ENCODE measurements around the gene FARP2. TPM values are rescaled to one million over a fixed set of nuclear protein-coding genes. Genes with fewer than 3 reads are reported as not detected.

The FARP2 gene
- total and polyA plus RNA-seq, 4 donors = 9.9 to 49.7 (median 27.4) TPM

DNA sequence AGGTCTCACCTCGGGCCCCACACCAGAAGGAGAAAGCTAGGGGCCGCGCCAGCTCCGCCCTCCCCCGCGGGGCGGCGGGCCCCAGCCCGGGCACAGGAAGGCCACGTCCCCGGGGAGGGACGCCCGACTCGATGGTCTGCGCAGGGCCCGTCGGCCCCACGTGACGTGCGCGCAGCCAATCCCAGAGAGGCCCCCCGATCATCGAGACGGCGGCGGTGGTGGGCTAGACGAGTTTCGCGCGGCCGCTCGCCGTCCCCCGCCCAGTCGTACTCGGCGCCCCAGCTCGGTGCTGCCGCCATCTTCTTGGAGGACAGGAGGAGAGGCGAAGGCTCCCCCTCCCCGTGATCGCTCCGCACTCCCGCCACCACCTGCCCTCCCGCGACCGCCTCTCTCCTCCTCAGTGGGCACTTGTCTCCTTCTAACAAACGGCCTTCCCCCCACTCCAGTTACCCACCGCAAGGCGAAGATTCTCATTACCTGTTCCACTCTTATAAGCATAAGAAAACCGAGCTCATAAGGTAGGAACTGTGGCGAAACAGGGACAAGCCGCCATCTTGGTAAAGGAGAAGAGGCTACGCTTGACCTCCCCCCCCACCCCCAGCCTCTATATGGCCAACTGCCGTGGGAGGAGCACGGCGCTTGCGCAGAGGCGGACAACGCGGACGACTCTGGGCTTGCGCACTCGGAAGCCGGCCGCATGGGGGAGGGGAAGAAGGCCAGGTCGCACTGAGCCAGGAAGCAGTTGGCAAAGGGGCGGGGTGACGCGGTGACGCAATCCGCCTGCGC is 40.8 kb upstream of the FARP2 start, which contains the start of gene HDLBP:
HDLBP (minus strand) TSS at position 580 of the 786 bp plus-strand sequence. CDS start 48,803 bp downstream, outside the sequence.
- Histone ChIP-seq H3K9ac (ENCODE audit: insufficient read depth in 1 of 2, low read length in 2 of 2) (peak within 1 kb of the TSS; percentile 93 to 99), H3K27ac (ENCODE audit: low read depth in 1 of 2, low read length in 1 of 2) (peak within 1 kb of the TSS; percentile 98 to 99), H3K9me3 (ENCODE audit: control insufficient read depth in 4 of 4, insufficient read depth in 3 of 4, low read length in 3 of 4) (no peaks in the 10 kb centered on the region), H3K4me3 (peak within 1 kb of the TSS; percentile 76), H3K27me3 (ENCODE audit: control insufficient read depth in 3 of 3, insufficient read depth in 3 of 3, low read length in 2 of 3) (no peaks in the 10 kb centered on the region), H3K4me1 (ENCODE audit: control insufficient read depth in 5 of 5, insufficient read depth in 5 of 5, low read length in 5 of 5) (peaks cover 3 to 42% (median 19%) of the 10 kb centered on the region in 5 donors), H3K36me3 (ENCODE audit: control insufficient read depth in 4 of 4, insufficient read depth in 4 of 4, low read length in 4 of 4) (peaks cover 0 to 14% (median 4%) of the 10 kb centered on the region in 4 donors)
- 0% methylated on average over 60 to 73 of the region's 73 CpGs for WGBS, 2 donors
- peak; percentile 87 for ATAC-seq (ENCODE audit: insufficient read depth, low FRiP score)
- DNase-seq = peak; percentile 100
- TF ChIP-seq, protein P1, sequence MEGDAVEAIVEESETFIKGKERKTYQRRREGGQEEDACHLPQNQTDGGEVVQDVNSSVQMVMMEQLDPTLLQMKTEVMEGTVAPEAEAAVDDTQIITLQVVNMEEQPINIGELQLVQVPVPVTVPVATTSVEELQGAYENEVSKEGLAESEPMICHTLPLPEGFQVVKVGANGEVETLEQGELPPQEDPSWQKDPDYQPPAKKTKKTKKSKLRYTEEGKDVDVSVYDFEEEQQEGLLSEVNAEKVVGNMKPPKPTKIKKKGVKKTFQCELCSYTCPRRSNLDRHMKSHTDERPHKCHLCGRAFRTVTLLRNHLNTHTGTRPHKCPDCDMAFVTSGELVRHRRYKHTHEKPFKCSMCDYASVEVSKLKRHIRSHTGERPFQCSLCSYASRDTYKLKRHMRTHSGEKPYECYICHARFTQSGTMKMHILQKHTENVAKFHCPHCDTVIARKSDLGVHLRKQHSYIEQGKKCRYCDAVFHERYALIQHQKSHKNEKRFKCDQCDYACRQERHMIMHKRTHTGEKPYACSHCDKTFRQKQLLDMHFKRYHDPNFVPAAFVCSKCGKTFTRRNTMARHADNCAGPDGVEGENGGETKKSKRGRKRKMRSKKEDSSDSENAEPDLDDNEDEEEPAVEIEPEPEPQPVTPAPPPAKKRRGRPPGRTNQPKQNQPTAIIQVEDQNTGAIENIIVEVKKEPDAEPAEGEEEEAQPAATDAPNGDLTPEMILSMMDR (IDR thresholded peaks at IDR 0.05; ENCODE audit: control extremely low read depth, extremely low read depth) = peak; percentile 18

DNA sequence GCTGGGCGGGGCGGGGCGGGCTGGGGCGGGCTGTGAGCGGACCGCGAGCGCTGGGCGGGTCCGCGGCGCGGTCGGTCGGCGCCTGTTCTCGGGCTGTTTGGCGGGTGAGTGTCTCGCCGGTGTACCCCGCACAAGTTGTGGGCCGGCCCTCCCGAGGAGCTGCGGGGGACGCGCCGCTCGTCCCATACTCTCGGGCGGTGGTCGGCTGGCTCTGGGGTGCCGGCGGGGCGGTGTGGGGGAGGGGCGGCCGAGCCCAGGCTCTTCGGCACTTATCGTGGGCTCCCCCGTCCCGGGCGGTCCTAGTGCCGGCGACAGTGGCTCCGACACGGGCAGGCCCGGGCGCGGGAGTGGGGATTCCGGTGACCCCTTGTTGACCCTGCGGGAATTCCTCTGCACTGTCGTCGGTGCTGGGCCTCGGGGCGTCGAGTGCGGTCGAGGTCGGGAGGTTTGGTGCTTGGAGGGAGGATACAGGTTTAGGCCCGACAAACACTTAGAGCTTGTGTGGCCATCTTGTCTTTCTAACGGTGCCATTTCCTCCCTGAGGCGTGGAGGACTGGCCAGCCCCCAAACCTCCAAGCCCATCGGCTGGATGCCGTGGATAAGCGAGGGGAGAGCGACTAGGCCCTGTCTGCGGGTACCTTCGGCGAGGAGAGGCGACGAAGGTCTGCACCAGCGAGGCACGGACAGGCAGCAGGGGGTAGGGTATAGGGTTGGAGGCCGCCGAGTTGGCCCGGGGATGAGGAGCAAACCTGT is 40.0 kb upstream of the FARP2 start, which contains the start of gene SEPTIN2:
SEPTIN2 (plus strand) TSS at position 47 of the 753 bp plus-strand sequence. CDS start 8,308 bp downstream, outside the sequence.
- peaks cover 6 to 50% (median 23%) of the 10 kb centered on the region in 5 donors for H3K4me1 ChIP-seq (ENCODE audit: control insufficient read depth in 5 of 5, insufficient read depth in 5 of 5, low read length in 5 of 5)
- TF ChIP-seq, protein P1 (IDR thresholded peaks at IDR 0.05; ENCODE audit: control extremely low read depth, extremely low read depth) = no peak
- 0% methylated on average over 60 to 75 of the region's 75 CpGs for WGBS, 2 donors
- peak within 1 kb of the TSS; percentile 93 to 99 for H3K9ac ChIP-seq (ENCODE audit: insufficient read depth in 1 of 2, low read length in 2 of 2)
- no peaks in the 10 kb centered on the region for H3K27me3 ChIP-seq (ENCODE audit: control insufficient read depth in 3 of 3, insufficient read depth in 3 of 3, low read length in 2 of 3)
- ATAC-seq (ENCODE audit: insufficient read depth, low FRiP score) (peak; percentile 69), DNase-seq (peak in 2 of 3 donors; percentile 81 to 87)
- no peaks in the 10 kb centered on the region for H3K9me3 ChIP-seq (ENCODE audit: control insufficient read depth in 4 of 4, insufficient read depth in 3 of 4, low read length in 3 of 4)
- H3K27ac ChIP-seq (ENCODE audit: low read depth in 1 of 2, low read length in 1 of 2) = peak within 1 kb of the TSS; percentile 98 to 99
- peaks cover 0 to 14% (median 4%) of the 10 kb centered on the region in 4 donors for H3K36me3 ChIP-seq (ENCODE audit: control insufficient read depth in 4 of 4, insufficient read depth in 4 of 4, low read length in 4 of 4)
- H3K4me3 ChIP-seq = peak within 1 kb of the TSS; percentile 76

DNA sequence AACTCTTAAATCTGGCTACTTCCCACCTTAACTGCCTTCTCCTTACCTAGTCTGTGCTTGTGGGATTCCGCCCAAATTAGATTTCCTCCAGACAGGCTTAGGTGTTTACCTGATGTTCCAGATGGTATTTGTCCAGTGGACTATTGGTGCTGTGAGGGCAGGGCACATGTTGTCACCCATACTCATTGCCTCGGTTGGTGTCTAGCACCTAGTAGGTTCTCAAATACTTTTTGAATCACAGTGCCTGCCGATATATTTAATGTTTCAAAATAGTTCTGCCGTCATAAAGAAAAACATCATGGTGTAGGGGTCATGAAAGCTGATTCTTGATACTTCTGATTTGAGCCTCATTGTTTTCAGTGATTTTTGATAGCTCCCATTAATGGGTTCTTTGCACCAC is 39.3 kb upstream of the FARP2 start:
- ATAC-seq (ENCODE audit: insufficient read depth, low FRiP score) (no peak), DNase-seq (peak in 1 of 3 donors; percentile 23)
- TF ChIP-seq, protein P1 (IDR thresholded peaks at IDR 0.05; ENCODE audit: control extremely low read depth, extremely low read depth) = no peak
- Histone ChIP-seq H3K4me3 (peak overlapping the region; percentile 76), H3K9ac (ENCODE audit: insufficient read depth in 1 of 2, low read length in 2 of 2) (peak overlapping the region; percentile 93 to 99), H3K27me3 (ENCODE audit: control insufficient read depth in 3 of 3, insufficient read depth in 3 of 3, low read length in 2 of 3) (no peaks in the 10 kb centered on the region), H3K4me1 (ENCODE audit: control insufficient read depth in 5 of 5, insufficient read depth in 5 of 5, low read length in 5 of 5) (peaks cover 6 to 57% (median 28%) of the 10 kb centered on the region in 5 donors), H3K36me3 (ENCODE audit: control insufficient read depth in 4 of 4, insufficient read depth in 4 of 4, low read length in 4 of 4) (peaks cover 0 to 14% (median 4%) of the 10 kb centered on the region in 4 donors), H3K27ac (ENCODE audit: low read depth in 1 of 2, low read length in 1 of 2) (peak overlapping the region; percentile 90 to 92), H3K9me3 (ENCODE audit: control insufficient read depth in 4 of 4, insufficient read depth in 3 of 4, low read length in 3 of 4) (no peaks in the 10 kb centered on the region)
- WGBS, 2 donors = 13 to 15% methylated on average over 4 of the region's 4 CpGs

All from lung (tissue), 12 donors.